ENCODE results near the gene RTN4RL2.

DNA sequence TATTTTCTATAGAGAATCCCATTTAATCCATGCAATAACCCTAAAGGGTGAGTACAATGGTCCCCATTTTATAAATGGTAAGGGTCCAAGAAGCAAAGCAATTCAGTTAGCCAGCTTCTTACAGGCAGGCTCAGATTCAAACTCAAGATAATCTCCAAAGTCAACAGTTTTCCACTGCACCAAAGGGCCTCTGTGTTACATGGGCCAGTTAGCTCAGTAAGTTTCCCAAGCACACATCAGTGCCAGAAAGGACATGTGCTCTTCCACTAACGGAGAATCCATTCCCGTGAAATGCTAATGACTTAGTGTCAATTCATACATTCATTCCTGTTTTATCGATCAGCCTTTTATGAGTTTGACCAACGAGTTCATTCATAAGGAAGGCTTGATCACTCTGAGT lies 44.2 kb downstream of the RTN4RL2 start:
- TF ChIP-seq, protein P1, sequence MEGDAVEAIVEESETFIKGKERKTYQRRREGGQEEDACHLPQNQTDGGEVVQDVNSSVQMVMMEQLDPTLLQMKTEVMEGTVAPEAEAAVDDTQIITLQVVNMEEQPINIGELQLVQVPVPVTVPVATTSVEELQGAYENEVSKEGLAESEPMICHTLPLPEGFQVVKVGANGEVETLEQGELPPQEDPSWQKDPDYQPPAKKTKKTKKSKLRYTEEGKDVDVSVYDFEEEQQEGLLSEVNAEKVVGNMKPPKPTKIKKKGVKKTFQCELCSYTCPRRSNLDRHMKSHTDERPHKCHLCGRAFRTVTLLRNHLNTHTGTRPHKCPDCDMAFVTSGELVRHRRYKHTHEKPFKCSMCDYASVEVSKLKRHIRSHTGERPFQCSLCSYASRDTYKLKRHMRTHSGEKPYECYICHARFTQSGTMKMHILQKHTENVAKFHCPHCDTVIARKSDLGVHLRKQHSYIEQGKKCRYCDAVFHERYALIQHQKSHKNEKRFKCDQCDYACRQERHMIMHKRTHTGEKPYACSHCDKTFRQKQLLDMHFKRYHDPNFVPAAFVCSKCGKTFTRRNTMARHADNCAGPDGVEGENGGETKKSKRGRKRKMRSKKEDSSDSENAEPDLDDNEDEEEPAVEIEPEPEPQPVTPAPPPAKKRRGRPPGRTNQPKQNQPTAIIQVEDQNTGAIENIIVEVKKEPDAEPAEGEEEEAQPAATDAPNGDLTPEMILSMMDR (IDR thresholded peaks at IDR 0.05), result no peak
- no peak for TF ChIP-seq ZFX (IDR thresholded peaks at IDR 0.05; ENCODE audit: borderline replicate concordance)

All from 22Rv1 (cell line).